NCI-H2029 (cell line): ENCODE results near the gene ICE2.
A peak's percentile ranks its signal among the peaks of the same experiment; 100 is the strongest.

Experiments used
- DNase-seq: peaks from one replicate; lab custom pipeline; 2025; lab: John Stamatoyannopoulos, UW

ICE2 gene, protein sequence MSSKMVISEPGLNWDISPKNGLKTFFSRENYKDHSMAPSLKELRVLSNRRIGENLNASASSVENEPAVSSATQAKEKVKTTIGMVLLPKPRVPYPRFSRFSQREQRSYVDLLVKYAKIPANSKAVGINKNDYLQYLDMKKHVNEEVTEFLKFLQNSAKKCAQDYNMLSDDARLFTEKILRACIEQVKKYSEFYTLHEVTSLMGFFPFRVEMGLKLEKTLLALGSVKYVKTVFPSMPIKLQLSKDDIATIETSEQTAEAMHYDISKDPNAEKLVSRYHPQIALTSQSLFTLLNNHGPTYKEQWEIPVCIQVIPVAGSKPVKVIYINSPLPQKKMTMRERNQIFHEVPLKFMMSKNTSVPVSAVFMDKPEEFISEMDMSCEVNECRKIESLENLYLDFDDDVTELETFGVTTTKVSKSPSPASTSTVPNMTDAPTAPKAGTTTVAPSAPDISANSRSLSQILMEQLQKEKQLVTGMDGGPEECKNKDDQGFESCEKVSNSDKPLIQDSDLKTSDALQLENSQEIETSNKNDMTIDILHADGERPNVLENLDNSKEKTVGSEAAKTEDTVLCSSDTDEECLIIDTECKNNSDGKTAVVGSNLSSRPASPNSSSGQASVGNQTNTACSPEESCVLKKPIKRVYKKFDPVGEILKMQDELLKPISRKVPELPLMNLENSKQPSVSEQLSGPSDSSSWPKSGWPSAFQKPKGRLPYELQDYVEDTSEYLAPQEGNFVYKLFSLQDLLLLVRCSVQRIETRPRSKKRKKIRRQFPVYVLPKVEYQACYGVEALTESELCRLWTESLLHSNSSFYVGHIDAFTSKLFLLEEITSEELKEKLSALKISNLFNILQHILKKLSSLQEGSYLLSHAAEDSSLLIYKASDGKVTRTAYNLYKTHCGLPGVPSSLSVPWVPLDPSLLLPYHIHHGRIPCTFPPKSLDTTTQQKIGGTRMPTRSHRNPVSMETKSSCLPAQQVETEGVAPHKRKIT

DNA sequence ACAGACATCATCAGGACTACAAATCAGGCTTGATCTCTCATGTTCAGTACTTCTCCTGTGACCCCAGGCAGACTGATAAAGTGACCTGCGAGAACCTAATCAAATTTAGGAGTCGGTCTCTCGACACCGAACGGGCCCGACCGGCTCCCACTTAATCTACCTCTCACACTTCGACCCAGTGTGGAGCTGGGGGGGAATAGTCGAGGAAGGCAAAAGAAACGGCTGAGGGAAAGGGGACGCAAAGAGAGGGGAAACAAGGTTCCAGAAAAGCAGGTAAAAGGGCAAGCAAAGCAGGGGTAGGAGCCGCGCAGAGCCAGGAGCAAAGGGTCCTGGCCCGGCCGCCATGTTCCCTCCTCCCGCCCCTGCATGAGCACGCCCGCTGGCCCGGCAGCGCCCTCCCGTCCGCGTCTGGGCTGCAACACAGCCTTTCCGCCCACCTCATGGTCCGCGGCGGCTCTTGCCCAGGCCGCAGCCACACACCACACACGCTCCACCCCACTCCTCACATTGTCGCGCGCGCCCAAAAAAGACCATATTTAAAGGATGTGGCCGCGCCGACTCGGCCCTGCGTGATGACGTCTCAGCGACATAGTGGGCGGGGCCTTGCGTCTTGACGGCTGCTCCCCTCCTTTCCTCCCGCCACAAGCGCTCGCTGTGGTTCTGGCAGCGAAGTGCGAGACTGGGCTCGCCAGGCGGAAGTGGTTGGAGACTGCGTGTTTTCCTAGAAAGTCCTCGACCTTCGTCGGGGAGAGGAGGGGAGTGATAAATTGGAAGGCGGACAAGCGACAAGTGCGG, at the start of gene ICE2:
Gene ICE2, minus strand, starts transcription at position 577 of the 795 bp plus-strand sequence. CDS start 1,165 bp downstream, outside the sequence.
- DNase-seq: peak; percentile 86

DNA sequence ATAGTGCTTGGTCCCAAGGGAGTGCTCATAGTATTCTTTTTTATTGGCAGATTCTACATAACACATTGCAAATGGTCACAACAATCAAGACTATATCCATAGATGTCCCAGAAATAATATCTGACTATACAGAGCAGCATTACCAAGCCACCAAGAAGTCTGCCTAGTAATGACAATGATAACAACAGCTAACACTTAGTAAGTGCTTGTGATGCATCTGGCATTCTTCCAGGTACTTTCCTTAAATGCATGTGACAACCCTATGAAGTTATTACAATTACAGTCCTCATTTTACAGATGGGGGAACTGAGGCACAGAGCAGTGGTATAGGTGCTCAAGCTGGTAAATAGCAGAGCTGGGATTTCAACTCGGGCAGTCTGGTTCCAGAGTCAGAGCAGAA, 49.6 kb upstream of the ICE2 start:
- DNase-seq: no peak

DNA sequence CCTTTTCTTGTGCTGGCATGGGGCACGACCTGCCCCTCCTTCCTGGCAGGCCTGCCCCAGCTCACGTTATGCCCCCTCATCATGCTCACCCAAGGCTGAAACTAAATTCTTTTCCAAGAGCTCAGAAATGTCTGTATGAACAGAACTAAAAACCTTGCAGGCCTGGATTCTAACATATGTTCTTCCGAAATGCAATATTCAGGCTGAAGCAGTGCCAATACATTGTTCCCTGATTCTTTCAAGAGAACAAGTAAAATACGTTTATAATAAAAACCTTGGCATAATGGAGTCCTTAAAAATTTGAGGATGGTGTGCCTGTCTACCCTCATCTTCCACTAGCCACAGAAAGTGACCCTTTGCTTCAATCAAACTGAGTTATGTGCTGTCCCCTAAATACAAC, 48.5 kb upstream of the ICE2 start:
- DNase-seq: no peak

DNA sequence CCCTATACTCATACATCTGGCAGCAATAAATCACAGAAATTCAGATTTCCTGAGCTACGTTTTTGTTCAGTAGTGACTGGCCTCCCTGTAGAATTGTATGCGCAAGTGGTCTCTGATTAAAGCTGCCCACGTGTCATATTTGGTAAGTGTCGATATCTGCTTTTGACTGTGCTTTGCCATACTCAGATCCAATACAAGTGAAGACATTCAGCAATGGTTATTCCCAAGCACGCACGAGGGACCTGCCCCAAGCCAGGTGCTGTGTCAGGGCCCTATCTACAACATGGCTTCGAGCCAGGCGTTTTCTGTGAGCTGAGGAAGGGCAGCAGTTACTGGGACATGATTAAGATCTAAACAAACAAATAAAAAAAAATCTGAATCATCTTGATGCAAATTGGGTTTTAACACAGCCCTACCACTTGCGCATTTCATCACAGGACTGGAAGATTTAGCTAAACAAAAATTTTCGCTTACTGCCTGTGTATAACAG, 47.2 kb upstream of the ICE2 start:
- no peak for DNase-seq

DNA sequence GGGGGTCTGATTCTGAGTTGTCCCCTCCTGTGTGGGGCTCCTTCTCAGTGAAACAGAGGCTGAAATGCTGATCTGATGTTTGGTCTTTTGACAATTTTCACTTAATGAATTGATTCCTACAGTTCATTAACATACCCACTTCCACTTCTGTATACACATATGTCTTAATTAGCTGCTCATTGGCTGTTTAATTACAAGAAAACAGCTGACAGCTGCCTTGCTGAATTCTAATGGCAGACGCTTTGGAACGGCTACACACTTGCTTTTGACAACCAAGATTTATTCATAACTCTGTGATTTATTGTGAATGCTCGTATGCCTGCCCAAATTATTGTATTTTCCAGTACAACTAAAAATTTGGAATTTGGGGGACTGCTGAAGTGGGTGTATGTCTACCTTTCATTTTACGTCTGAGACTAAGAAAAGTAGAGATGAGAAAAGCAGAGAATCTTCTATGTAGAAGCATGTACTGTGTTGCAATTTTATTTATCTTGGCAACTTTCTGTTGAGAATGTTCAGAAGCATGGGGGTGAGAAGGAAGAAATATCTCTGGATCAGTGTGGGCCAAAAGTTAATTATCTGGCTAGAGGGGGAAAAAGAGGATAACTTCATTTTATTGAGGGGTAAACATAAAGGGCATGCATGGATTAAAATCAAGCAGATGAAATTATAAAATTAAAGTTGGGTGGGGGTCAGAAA, 46.5 kb upstream of the ICE2 start:
- DNase-seq: no peak

DNA sequence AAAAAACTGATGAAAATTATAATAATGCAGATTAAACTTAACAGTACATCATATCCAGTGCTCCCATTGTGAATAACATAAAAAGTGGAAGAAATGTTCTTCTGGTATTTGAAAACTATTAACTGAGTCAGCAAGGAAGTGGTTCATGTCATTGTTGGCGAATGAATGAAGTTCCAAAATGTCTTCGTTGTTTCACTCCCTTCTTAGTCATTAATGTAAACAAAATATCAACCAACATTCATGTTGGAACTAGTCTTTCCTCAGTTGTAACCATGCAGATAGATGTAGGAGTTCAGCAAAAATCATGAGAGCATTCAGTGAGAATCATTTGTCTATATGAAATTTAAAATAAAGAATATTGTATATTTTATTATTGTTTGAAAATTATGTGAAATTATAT, 44.1 kb upstream of the ICE2 start:
- DNase-seq: no peak

DNA sequence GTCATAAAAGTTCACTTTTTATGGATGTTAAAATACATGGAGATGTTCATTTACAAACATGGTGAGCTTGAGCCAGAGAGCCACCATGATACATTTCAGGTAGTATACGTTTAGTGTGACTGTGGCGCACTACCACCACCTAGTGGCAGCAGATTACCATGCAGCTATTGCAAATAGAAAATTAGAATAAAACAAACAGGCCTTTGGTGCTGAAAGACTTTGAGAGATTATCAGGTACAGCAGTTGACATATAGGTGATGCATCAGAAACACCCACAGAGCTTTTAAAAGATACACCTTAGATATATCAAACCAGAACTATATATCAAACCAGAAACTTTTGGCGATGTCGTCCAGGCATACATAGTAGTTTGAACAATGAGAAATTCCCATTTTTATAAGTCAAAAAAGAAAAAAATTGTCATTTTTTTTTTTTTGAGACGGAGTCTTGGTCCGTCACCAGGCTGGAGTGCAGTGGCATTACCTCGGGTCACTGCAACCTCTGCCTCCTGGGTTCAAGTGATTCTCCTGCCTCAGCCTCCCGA, 42.0 kb upstream of the ICE2 start:
- peak; percentile 23 for DNase-seq

DNA sequence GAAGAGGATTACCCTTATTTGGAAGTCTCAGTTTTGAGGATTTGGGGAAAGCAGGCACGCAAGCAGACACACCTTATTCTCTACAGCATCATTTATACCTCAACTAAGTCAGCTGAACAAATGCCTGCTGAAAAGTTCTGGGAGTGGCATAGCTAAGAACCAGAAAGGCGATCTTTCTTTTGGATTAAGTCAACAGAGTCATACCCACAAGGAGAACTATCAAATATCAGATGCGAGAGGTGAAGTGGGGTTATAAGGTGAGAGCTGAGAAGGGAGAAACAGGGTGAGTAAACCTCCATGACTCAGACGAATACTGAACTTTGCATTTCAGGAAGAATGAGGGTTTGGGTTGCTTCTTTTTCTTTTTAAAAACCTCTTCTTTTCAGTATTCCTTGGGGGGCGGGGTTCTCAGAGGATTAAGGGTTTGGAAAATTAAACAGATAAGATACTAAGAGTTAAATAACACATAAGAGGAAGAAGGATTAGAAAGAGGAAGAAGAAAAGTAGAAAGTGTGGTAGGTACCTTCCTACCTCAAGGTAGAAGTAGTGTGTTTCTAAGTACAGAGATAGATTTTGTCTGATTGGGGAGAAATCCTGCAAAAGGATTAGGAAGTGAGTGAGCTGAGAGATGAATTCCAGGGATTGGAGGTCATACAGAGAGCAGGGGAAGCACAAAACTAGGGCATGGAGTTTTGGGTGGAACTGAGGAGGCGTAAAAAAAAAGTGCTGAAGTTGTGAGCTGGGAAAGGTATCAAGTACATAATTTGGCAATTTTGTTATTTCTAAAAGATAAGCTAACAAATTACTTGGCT, 41.3 kb upstream of the ICE2 start:
- no peak for DNase-seq

DNA sequence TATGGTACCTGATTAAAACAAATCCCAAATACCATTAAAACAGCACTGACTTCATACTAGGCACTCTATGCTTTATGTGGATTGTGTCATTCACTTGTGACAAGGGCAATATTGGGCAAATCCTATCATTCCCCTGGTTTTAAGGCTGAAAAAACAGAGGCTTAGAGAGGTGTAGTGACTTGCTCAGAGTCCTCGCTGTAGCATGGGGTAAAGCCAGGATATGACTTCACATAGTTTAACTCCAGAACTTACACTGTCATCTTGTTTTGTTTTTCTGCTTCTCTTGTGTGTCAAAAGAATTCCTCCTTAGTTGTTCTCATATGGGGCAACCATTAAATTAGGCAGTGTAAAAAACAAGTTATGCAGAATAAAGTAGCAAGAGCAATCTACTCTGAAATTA, 40.3 kb upstream of the ICE2 start:
- DNase-seq: no peak

DNA sequence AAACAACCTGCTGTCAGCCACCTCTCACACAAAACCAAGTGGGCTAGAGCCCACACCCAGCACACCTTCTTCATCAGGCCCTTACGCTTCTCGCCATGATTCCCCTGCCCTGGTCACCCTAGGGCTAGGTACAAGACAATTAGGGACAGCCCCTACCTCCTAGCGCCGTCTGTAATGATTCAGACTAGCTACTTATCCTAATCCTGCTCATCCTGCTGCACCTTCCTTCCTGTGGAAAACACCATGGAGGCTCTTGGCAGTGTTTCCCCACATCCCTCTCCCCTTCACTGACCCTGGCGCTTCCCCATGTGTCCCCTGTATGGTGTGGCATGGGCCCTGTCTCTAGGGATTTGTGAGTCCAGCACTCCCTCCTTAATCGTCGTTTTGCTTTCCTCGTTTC, 39.6 kb upstream of the ICE2 start:
- DNase-seq: no peak

DNA sequence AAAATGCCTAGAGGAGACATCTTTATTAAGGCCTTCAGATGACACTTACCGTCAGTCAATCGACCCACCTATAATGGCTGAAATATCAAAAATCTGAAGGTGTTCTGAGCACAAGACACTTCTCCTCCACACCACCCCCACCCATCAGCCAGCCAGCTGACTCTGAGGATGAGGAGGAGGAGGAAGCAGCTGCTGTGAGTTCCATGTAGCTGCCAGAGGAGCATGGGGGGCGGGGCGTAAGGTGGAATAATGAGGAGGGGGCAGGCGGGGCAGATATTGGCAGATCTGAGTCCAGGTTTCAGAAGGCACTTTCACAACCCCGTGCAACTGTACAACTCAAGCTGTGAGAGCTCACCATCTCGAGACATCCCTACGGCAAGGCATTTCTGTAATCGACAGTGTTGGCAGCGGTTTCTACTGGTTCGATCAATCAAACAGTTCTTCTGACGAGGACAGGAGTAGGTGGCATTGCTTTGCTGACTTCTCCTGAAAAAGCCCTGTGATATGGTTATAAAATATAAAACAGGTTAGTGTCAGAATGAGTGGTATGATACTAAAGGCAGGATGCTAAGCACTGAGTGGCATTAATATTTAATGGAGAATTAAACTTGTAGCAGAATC, 35.4 kb upstream of the ICE2 start:
- DNase-seq: no peak

DNA sequence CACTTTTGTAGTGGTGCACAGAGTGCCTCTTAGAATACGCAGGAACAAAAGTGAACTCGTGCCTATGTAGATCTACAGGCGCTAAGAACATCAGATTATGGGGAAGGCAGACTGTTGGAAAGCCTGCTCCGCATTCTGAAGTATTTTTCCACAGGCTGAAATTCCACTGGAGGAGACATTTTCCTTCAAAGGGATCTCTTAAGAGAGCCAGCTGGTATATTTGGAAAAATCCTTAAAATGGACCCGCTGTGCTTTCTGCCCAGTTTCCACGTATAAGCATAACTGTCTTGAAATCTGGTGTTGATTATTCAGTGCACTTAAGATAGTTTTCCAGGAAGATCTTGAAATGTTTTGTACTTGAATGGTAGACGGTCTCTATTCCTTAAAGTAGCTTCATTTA, 34.7 kb upstream of the ICE2 start:
- no peak for DNase-seq

DNA sequence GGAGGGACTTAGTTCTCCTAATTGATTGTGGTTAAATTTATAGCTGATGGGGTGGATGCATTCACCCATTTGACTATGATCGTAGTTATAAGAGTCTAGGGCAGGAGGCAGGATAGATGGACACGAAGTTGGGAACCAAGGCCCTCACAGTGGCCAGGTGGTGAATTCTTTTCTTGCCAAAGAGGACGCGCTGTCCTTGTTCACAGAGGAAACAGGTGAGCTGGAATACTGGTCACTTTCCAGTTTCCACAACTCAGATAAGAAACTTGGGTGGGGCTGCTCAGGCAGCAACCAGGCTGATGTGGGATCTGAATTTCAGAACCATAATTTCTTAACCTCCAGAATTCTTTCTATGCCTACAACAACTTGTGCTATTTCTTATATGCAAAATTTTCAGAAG, 34.0 kb upstream of the ICE2 start:
- DNase-seq: no peak

DNA sequence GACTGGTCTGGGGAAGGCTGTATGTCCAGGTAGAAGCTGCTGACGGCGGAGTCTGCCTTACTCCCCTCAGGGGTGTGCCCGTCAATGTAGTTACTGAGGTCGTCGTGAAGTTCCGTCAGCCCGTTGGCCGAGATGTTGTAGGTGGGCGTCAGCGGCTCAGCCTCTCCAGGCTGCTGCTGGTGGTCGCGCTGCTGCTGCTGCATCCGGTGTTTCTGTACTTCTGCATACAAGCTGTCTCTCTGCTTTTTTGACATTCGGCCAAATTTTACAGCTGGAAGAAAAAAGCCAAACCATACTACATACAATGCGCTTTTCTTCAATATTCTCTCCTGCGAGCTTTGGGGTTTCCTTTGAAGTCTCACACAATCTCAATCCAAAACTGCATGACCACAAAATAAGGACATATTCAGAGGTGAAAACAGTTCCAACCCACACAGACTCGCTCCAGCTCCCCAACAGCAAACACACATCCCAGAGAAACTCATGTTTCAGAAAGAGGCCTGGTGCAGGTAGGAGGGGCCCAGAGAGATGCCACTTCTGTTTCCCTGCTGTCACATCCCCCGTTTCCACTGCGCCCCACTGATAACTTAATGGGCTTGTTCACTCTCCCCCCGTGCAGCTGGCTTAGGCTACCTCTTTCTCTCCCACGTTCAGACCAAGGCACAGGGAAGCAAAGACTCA, 32.5 kb upstream of the ICE2 start:
- no peak for DNase-seq

DNA sequence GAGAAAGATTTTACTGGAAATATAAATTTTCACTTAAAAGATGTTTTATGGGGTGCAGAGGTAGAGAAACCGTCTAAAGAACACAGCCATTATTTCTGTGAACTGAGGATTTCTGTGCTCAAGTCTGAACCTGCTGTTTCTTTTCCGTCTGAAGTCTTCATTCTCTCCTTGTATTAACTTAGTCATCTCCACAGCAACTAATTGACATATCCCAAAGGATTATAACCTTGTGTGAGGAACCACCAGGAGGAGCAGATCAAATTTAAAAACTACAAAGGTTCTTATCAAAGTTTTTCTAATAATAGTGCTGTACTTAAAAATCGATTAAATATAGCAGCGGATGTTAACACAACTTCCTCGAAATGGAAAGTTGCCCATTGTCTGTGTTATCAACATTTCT, 31.1 kb upstream of the ICE2 start:
- DNase-seq: no peak

DNA sequence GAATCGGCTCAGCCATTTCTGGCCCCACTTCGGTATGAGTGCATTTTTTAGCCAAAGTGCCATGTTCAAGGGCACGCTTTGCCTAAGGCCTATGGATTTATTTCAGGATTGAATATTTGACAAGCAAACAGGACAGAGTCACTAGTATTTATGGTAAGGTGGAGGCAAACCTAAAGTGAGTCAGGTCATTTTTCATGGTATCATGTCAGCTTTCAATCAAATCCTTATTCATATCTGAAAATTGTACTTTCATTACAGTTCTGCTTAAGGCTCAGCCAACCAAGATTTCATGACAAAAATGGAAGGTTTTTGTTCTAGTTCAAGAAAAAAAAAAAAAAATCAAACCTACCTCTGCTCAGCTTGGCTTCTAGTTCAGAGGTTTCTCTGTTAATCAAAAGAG, 30.5 kb upstream of the ICE2 start:
- DNase-seq: no peak

DNA sequence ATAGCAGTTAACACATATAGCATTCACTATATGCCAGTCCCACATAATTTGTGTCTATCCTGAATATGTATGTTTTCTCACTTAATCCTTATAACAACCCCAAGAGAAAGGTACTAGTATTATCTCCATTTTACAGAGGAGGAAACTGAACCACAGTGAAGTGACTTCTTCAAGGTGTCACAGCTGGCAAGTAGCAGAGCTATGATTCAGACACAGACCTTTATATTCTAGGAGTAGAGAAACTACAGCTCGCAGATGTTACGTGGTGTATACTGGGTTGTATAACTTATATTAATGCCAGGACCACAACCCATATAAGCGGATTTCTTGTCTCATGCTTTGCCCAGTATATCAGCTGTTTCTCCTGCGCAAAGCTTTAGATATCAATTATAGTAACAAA, 29.5 kb upstream of the ICE2 start:
- DNase-seq: no peak

DNA sequence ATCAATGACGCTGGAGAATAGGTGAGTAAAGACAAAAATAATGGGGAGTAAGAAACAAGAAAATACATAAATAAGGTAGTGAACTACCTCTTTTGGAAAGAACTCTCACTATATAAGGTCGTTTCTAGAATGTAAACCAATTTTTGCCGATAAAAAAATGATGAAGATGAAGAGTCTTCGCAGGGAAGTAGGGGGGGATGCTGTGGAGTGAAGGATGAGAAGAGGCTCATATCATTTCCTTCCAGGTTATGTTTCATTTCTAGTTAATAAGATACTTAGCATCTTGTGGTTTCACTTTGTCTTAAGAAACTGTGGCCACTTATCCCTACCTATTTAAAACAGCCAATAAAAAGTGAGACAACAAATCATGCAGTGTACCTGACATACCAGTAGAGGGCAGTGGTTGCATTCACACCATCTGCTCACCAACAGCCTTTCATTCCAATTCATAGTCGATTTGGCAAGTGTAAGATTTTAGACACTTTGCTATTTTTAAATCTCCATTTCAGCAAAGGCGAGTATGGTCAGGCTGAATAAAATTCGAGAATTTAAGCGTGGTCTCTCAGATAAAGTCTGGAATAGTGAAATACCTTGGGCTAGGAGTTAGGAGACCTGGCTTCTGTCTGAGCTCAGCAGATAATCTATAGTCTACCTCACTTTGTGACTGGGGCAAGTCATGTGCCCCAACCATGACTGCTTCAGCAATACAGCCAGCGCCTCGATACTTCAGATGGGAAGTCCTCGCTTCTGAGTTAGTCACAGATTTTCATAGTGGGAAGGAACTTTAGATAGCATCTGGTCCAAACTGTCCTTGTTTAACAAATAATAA, 28.9 kb upstream of the ICE2 start:
- no peak for DNase-seq
